ENCODE measurements around the gene DGKB.

Gene DGKB

GRCh38 chr7:14773729-14774271, 128.8 kb downstream of the DGKB start:
- Histone ChIP-seq H3K27me3 (ENCODE audit: insufficient read depth, poor library complexity, severe bottlenecking) (no peaks in the 10 kb centered on the region), H3K27ac (replicated peaks) (no peak overlapping the region), H3K4me3 (replicated peaks; ENCODE audit: insufficient read depth, low read length) (no peak overlapping the region)
- no peak for TF ChIP-seq POLR2AphosphoS5 (IDR thresholded peaks at IDR 0.05; ENCODE audit: low read depth)
- TF ChIP-seq REST (IDR thresholded peaks at IDR 0.05; ENCODE audit: insufficient replicate concordance, low read depth) = no peak
- no peak for TF ChIP-seq GABPA (IDR thresholded peaks at IDR 0.05; ENCODE audit: low read depth)
- no peak for TF ChIP-seq CTCF (IDR thresholded peaks at IDR 0.05; ENCODE audit: insufficient read depth, low read length)
- TF ChIP-seq SPI1 (IDR thresholded peaks at IDR 0.05; ENCODE audit: borderline replicate concordance, low read depth) = no peak
- no peak for DNase-seq (ENCODE audit: low read depth in 1 of 2, low spot score in 1 of 2)

GRCh38 chr7:14770614-14771013, 131.9 kb downstream of the DGKB start:
- Histone ChIP-seq H3K27ac (replicated peaks) (no peak overlapping the region), H3K27me3 (ENCODE audit: insufficient read depth, poor library complexity, severe bottlenecking) (no peaks in the 10 kb centered on the region), H3K4me3 (replicated peaks; ENCODE audit: insufficient read depth, low read length) (no peak overlapping the region)
- no peak for DNase-seq (ENCODE audit: low read depth in 1 of 2, low spot score in 1 of 2)
- no peak for TF ChIP-seq GABPA (IDR thresholded peaks at IDR 0.05; ENCODE audit: low read depth)

- H3K4me3 ChIP-seq (replicated peaks; ENCODE audit: insufficient read depth, low read length) = no peak overlapping the region
- TF ChIP-seq POLR2AphosphoS5 (IDR thresholded peaks at IDR 0.05; ENCODE audit: low read depth) (no peak), SPI1 (IDR thresholded peaks at IDR 0.05; ENCODE audit: borderline replicate concordance, low read depth) (no peak), CTCF (IDR thresholded peaks at IDR 0.05; ENCODE audit: insufficient read depth, low read length) (no peak), REST (IDR thresholded peaks at IDR 0.05; ENCODE audit: insufficient replicate concordance, low read depth) (no peak), GABPA (IDR thresholded peaks at IDR 0.05; ENCODE audit: low read depth) (no peak)
- H3K27ac ChIP-seq (replicated peaks) = no peak overlapping the region
- no peak for DNase-seq (ENCODE audit: low read depth in 1 of 2, low spot score in 1 of 2)
- H3K27me3 ChIP-seq (ENCODE audit: insufficient read depth, poor library complexity, severe bottlenecking) = no peaks in the 10 kb centered on the region
Measured at GRCh38 chr7:14769261-14769660, 133.3 kb downstream of the DGKB start.

- no peak overlapping the region for H3K4me3 ChIP-seq (replicated peaks; ENCODE audit: insufficient read depth, low read length)
- DNase-seq (ENCODE audit: low read depth in 1 of 2, low spot score in 1 of 2) = no peak
- TF ChIP-seq REST (IDR thresholded peaks at IDR 0.05; ENCODE audit: insufficient replicate concordance, low read depth) (no peak), CTCF (IDR thresholded peaks at IDR 0.05; ENCODE audit: insufficient read depth, low read length) (no peak), POLR2AphosphoS5 (IDR thresholded peaks at IDR 0.05; ENCODE audit: low read depth) (no peak), SPI1 (IDR thresholded peaks at IDR 0.05; ENCODE audit: borderline replicate concordance, low read depth) (no peak), GABPA (IDR thresholded peaks at IDR 0.05; ENCODE audit: low read depth) (no peak)
- no peak overlapping the region for H3K27ac ChIP-seq (replicated peaks)
- no peaks in the 10 kb centered on the region for H3K27me3 ChIP-seq (ENCODE audit: insufficient read depth, poor library complexity, severe bottlenecking)
Measured at GRCh38 chr7:14767716-14768425, 134.7 kb downstream of the DGKB start.
